ENCODE measurements around the gene PTPN14. TPM values are rescaled to one million over a fixed set of nuclear protein-coding genes. Genes with fewer than 3 reads are reported as not detected.

Gene PTPN14
- total RNA-seq, 1 experiment from 2014 or later, result 209 TPM

- intact Hi-C loops (cut with micrococcal nuclease; ENCODE audit: unreplicated experiment), result no loop called here
- H3K4me1 ChIP-seq (ENCODE audit: control insufficient read depth, insufficient read depth, low read length), result peaks cover 40% of the 10 kb centered on the region
- H3K4me3 ChIP-seq (ENCODE audit: low read depth in 2 of 2, low read length in 2 of 2), result no peak overlapping the region
- ATAC-seq (no peak), DNase-seq (ENCODE audit: low read depth, low spot score) (no peak)
- H3K27ac ChIP-seq (ENCODE audit: low read length), result 0 out of 2 replicates have a peak overlapping the region, but pooled peaks have one; percentile 26
- POLR2A ChIA-PET, result no interaction called here
- H3K27me3 ChIP-seq (ENCODE audit: control insufficient read depth, insufficient read depth, low read length), result no peaks in the 10 kb centered on the region
- BruUV-seq (replicated peaks), result no TSS peak
- no peaks in the 10 kb centered on the region for H3K9me3 ChIP-seq (ENCODE audit: control insufficient read depth, insufficient read depth, low read depth, low read length)
- H3K36me3 ChIP-seq (ENCODE audit: control insufficient read depth, insufficient read depth, low read length), result peaks cover 3% of the 10 kb centered on the region; the same call in 1 of the 2 replicates
- TF ChIP-seq, protein P1, sequence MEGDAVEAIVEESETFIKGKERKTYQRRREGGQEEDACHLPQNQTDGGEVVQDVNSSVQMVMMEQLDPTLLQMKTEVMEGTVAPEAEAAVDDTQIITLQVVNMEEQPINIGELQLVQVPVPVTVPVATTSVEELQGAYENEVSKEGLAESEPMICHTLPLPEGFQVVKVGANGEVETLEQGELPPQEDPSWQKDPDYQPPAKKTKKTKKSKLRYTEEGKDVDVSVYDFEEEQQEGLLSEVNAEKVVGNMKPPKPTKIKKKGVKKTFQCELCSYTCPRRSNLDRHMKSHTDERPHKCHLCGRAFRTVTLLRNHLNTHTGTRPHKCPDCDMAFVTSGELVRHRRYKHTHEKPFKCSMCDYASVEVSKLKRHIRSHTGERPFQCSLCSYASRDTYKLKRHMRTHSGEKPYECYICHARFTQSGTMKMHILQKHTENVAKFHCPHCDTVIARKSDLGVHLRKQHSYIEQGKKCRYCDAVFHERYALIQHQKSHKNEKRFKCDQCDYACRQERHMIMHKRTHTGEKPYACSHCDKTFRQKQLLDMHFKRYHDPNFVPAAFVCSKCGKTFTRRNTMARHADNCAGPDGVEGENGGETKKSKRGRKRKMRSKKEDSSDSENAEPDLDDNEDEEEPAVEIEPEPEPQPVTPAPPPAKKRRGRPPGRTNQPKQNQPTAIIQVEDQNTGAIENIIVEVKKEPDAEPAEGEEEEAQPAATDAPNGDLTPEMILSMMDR (IDR thresholded peaks at IDR 0.05), result no peak
- no peak for TF ChIP-seq TCF7L2 (IDR thresholded peaks at IDR 0.05; ENCODE audit: low read depth, low read length)
- no peak for TF ChIP-seq SIN3A (IDR thresholded peaks at IDR 0.05; ENCODE audit: borderline replicate concordance, insufficient read depth, low read depth, low read length)
- TF ChIP-seq REST (IDR thresholded peaks at IDR 0.05; ENCODE audit: insufficient read depth in 1 of 2, low read depth in 2 of 2, low read length in 1 of 2), result no peak
- TF ChIP-seq POLR2AphosphoS5 (IDR thresholded peaks at IDR 0.05; ENCODE audit: low read depth, low read length), result no peak
- CTCF ChIA-PET, result no interaction called here
- in situ Hi-C loops (cut with HindIII; ENCODE audit: low pct_unique_long_range_greater_than_20kb, low sequenced_read_pairs), result no loop called here
These were observed 121.2 kb downstream of the PTPN14 start for GRCh38 chr1:214429951-214430770.

DNA sequence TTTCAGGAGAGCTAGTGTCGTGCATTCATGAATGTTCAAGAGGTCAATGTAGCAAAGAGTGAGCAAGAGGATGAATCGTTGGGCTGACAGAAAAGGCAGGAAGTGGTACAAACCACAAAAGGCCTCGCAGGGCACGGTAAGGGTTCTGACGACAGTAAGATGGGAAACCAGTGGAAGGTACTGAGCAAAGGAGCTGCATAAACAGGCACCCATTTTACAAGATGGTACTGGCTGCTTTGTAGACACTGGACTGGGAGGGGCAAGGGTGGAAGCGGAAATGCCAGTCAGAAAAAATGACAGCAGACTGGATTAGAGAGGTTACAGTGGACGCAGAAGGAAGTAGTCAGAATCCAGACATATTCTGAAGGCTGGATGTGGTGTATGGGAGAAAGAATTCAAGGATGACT, 123.5 kb downstream of the PTPN14 start:
- intact Hi-C loops (cut with micrococcal nuclease; ENCODE audit: unreplicated experiment) (no loop called here), in situ Hi-C loops (cut with HindIII; ENCODE audit: low pct_unique_long_range_greater_than_20kb, low sequenced_read_pairs) (no loop called here)
- ATAC-seq (peak; percentile 83), DNase-seq (ENCODE audit: low read depth, low spot score) (peak; percentile 76)
- ChIA-PET POLR2A (no interaction called here), CTCF (no interaction called here)
- Histone ChIP-seq H3K4me3 (ENCODE audit: low read depth in 2 of 2, low read length in 2 of 2) (peak overlapping the region in 1 of 2 experiments; percentile 23; a peak in 2 of 4 replicates), H3K36me3 (ENCODE audit: control insufficient read depth, insufficient read depth, low read length) (peaks cover 3% of the 10 kb centered on the region; the same call in 1 of the 2 replicates), H3K9me3 (ENCODE audit: control insufficient read depth, insufficient read depth, low read depth, low read length) (no peaks in the 10 kb centered on the region), H3K4me1 (ENCODE audit: control insufficient read depth, insufficient read depth, low read length) (peaks cover 44% of the 10 kb centered on the region), H3K27ac (ENCODE audit: low read length) (peak overlapping the region; percentile 72), H3K27me3 (ENCODE audit: control insufficient read depth, insufficient read depth, low read length) (no peaks in the 10 kb centered on the region)
- TF ChIP-seq TCF7L2 (IDR thresholded peaks at IDR 0.05; ENCODE audit: low read depth, low read length), result no peak
- TF ChIP-seq, protein P1 (IDR thresholded peaks at IDR 0.05), result no peak
- TF ChIP-seq POLR2AphosphoS5 (IDR thresholded peaks at IDR 0.05; ENCODE audit: low read depth, low read length), result no peak
- TF ChIP-seq SIN3A (IDR thresholded peaks at IDR 0.05; ENCODE audit: borderline replicate concordance, insufficient read depth, low read depth, low read length), result no peak
- TSS peak; percentile 7 for BruUV-seq (replicated peaks)

Data from Panc1 (cell line).